OCI-LY3 (cell line): Measurements from ENCODE around the gene IRF6.

ENCODE experiments used
- H2AFZ ChIP-seq: fragments of 200-600, 300-600 bp; shearing (Covaris generic); 2 replicates; pipeline ENCODE4 v1.6.0; 2014; ENCODE audit warnings: antibody characterized with exemption, low read depth, low read length
- H3K27ac ChIP-seq: fragments of 200-600, 300-600 bp; sonication (generic); 2 replicates; pipeline ENCODE4 v1.5.1; 2014; ENCODE audit warnings: mild to moderate bottlenecking, low read length, moderate library complexity, mixed read lengths
- H3K27me3 ChIP-seq: fragments of 200-600, 300-600 bp; sonication (generic); 2 replicates; pipeline ENCODE4 v1.6.1; 2014; ENCODE audit warnings: low read depth, low read length, mixed read lengths
- H3K36me3 ChIP-seq: fragments of 200-600, 300-600 bp; sonication (generic); replicated peaks from 2 replicates; pipeline ENCODE3; 2014; ENCODE audit warnings: low read depth, low read length, mixed read lengths
- H3K4me1 ChIP-seq: fragments of 300-600, 200-600 bp; sonication (generic); 2 replicates; pipeline ENCODE4 v1.6.1; 2014; ENCODE audit warnings: low read length, mixed read lengths
- H3K4me2 ChIP-seq: fragments of 200-600, 300-600 bp; sonication (generic); 2 replicates; pipeline ENCODE4 v1.6.1; 2014; ENCODE audit warnings: low read length, mixed read lengths
- H3K4me3 ChIP-seq: fragments of 300-600, 200-600 bp; sonication (generic); 2 replicates; pipeline ENCODE4 v1.5.1; 2014; ENCODE audit warnings: antibody characterized with exemption, mild to moderate bottlenecking, low read length, moderate library complexity
- H3K79me2 ChIP-seq: fragments of 300-600, 200-600 bp; shearing (Covaris generic); 2 replicates; pipeline ENCODE4 v1.6.1; 2014; ENCODE audit warnings: mild to moderate bottlenecking, low read length, mixed read lengths
- H3K9ac ChIP-seq: fragments of 300-600, 200-600 bp; shearing (Covaris generic); 2 replicates; pipeline ENCODE4 v1.6.0; 2014; ENCODE audit warnings: mild to moderate bottlenecking, low read length, moderate library complexity
- H3K9me3 ChIP-seq: fragments of 200-600, 300-600 bp; shearing (Covaris generic); 2 replicates; pipeline ENCODE4 v1.6.1; 2014; ENCODE audit warnings: low read length, mixed read lengths; ENCODE audit not compliant: insufficient read depth
- H4K20me1 ChIP-seq: fragments of 200-600, 300-600 bp; sonication (generic); 2 replicates; pipeline ENCODE4 v1.6.1; 2016; ENCODE audit warnings: low read length, mixed read lengths; ENCODE audit not compliant: insufficient read depth
- EZH2phosphoT487 ChIP-seq: fragments of 200-600 bp; shearing (Covaris generic); IDR thresholded peaks from 2 replicates; pipeline ENCODE4 v1.6.1; 2018; ENCODE audit warnings: antibody characterized with exemption, mixed run types, low read depth
- TF ChIP-seq, protein P1 (sequence below): fragments of 200-600, 300-600 bp; sonication (generic); IDR thresholded peaks from 2 replicates; pipeline ENCODE4 v1.5.1; 2014; ENCODE audit warnings: antibody characterized with exemption, low read length, low read depth

The IRF6 gene

DNA sequence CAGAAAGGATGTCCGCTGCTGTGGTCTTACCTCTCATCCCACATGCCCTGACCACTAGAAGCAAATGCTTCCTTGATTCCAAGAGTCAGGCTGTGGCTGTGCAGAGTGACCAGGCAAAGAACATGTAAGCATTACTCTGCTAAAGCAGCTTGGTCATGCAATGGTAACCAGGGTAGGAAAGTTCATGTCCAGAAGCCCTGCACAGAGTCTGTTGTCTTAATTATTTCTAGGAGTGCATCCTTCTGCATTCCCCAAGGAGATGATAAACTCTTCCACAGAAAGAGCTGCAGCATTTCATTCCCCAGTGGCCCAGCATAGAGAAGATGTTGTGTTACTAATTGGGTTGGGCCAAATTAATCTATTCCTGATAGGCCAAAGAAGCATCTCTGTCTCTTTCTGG lies 11.7 kb upstream of the IRF6 start:
- TF ChIP-seq, protein P1, sequence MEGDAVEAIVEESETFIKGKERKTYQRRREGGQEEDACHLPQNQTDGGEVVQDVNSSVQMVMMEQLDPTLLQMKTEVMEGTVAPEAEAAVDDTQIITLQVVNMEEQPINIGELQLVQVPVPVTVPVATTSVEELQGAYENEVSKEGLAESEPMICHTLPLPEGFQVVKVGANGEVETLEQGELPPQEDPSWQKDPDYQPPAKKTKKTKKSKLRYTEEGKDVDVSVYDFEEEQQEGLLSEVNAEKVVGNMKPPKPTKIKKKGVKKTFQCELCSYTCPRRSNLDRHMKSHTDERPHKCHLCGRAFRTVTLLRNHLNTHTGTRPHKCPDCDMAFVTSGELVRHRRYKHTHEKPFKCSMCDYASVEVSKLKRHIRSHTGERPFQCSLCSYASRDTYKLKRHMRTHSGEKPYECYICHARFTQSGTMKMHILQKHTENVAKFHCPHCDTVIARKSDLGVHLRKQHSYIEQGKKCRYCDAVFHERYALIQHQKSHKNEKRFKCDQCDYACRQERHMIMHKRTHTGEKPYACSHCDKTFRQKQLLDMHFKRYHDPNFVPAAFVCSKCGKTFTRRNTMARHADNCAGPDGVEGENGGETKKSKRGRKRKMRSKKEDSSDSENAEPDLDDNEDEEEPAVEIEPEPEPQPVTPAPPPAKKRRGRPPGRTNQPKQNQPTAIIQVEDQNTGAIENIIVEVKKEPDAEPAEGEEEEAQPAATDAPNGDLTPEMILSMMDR = no peak
- TF ChIP-seq EZH2phosphoT487 = no peak
- peaks cover 2% of the 10 kb centered on the region; the same call in 1 of the 2 replicates for H3K4me1 ChIP-seq

GRCh38 chr1:209816923-209817322 lies 11.0 kb upstream of the IRF6 start:
- H4K20me1 ChIP-seq = no peaks in the 10 kb centered on the region
- no peak overlapping the region for H3K4me2 ChIP-seq
- no peak overlapping the region for H3K4me3 ChIP-seq
- no peaks in the 10 kb centered on the region for H3K9me3 ChIP-seq
- H2AFZ ChIP-seq = no peak overlapping the region
- no peaks in the 10 kb centered on the region for H3K79me2 ChIP-seq
- H3K4me1 ChIP-seq = no peaks in the 10 kb centered on the region
- TF ChIP-seq, protein P1 = no peak
- no peak for TF ChIP-seq EZH2phosphoT487
- peaks cover 22% of the 10 kb centered on the region for H3K27me3 ChIP-seq
- no peak overlapping the region for H3K9ac ChIP-seq
- no peaks in the 10 kb centered on the region for H3K36me3 ChIP-seq
- no peak overlapping the region for H3K27ac ChIP-seq

More for the DNA sequence above, 11.7 kb upstream of the IRF6 start:
- Histone ChIP-seq H3K79me2 (no peaks in the 10 kb centered on the region), H3K9ac (no peak overlapping the region), H3K4me2 (no peak overlapping the region), H3K36me3 (no peaks in the 10 kb centered on the region), H3K27me3 (peaks cover 22% of the 10 kb centered on the region), H3K9me3 (no peaks in the 10 kb centered on the region), H3K27ac (no peak overlapping the region), H4K20me1 (no peaks in the 10 kb centered on the region), H2AFZ (no peak overlapping the region), H3K4me3 (no peak overlapping the region)

GRCh38 chr1:209815931-209816341 lies 10.0 kb upstream of the IRF6 start:
- Histone ChIP-seq H3K4me2 (no peak overlapping the region), H3K9ac (no peak overlapping the region), H3K27ac (no peak overlapping the region), H3K4me1 (no peaks in the 10 kb centered on the region), H2AFZ (no peak overlapping the region), H4K20me1 (no peaks in the 10 kb centered on the region), H3K36me3 (no peaks in the 10 kb centered on the region), H3K27me3 (peaks cover 17% of the 10 kb centered on the region; the same call in 1 of the 2 replicates), H3K79me2 (no peaks in the 10 kb centered on the region), H3K4me3 (no peak overlapping the region), H3K9me3 (no peaks in the 10 kb centered on the region)
- no peak for TF ChIP-seq EZH2phosphoT487
- TF ChIP-seq, protein P1 = no peak

- Histone ChIP-seq H3K27ac (no peak overlapping the region), H3K36me3 (no peaks in the 10 kb centered on the region), H3K9ac (no peak overlapping the region), H3K4me3 (no peak overlapping the region), H3K4me2 (no peak overlapping the region), H2AFZ (no peak overlapping the region), H3K9me3 (no peaks in the 10 kb centered on the region), H4K20me1 (no peaks in the 10 kb centered on the region), H3K79me2 (no peaks in the 10 kb centered on the region), H3K4me1 (no peaks in the 10 kb centered on the region), H3K27me3 (peaks cover 12% of the 10 kb centered on the region; the same call in 1 of the 2 replicates)
- no peak for TF ChIP-seq EZH2phosphoT487
- TF ChIP-seq, protein P1 = no peak
Measured at GRCh38 chr1:209815490-209815889, 9.5 kb upstream of the IRF6 start.
